Breast epithelium (tissue), 4 donors: ENCODE results near the gene BIRC5. TPM values are rescaled to one million over a fixed set of nuclear protein-coding genes. Genes with fewer than 3 reads are reported as not detected.

ENCODE experiments used
- DNase-seq, 2 donors: peaks; one replicate each; pipeline ENCODE4 v3.0.0-alpha.2; 2019; ENCODE audit warnings: low spot score in 2 of 2
- H3K27ac ChIP-seq, 2 donors: fragments of 200-600 bp; sonication (generic) in 1 of 2; one replicate each; pipeline ENCODE4 v1.5.1; 2016 to 2019; ENCODE audit warnings: mild to moderate bottlenecking in 1 of 2
- H3K27me3 ChIP-seq, 2 donors: fragments of 200-600 bp; sonication (generic) in 1 of 2; one replicate each; pipeline versions ENCODE4 v1.5.1 to v1.6.0; 2017 to 2019; ENCODE audit warnings: control low read depth in 1 of 2, mild to moderate bottlenecking in 1 of 2
- H3K36me3 ChIP-seq: fragments of 200-600 bp; one replicate; pipeline ENCODE4 v1.5.1; 2019
- H3K4me1 ChIP-seq, 2 donors: fragments of 200-600 bp; sonication (generic); one replicate each; pipeline ENCODE4 v1.5.1; 2016 to 2019; ENCODE audit warnings: control low read depth in 1 of 2
- H3K4me3 ChIP-seq, 3 donors: fragments of 200-600 bp; sonication (generic); 1 replicate in 2 of 3; 2 replicates in 1 of 3; pipeline ENCODE4 v1.5.1; 2016 to 2019; ENCODE audit warnings: mild to moderate bottlenecking in 3 of 3, moderate library complexity in 2 of 3
- H3K9me3 ChIP-seq, 2 donors: fragments of 200-600 bp; sonication (generic) in 1 of 2; one replicate each; pipeline ENCODE4 v1.5.1; 2016 to 2019; ENCODE audit warnings: control low read depth in 1 of 2
- POLR2A ChIP-seq: fragments of 450-650 bp; IDR thresholded peaks from one replicate; pipeline ENCODE4 v1.6.1; 2016; ENCODE audit warnings: antibody characterized with exemption, mild to moderate bottlenecking, moderate library complexity
- POLR2AphosphoS5 ChIP-seq, 3 donors: sonication (generic); formaldehyde crosslinking; IDR thresholded peaks; one replicate each; pipeline ENCODE4 v1.6.1; 2017; ENCODE audit warnings: antibody characterized with exemption in 3 of 3
- intact Hi-C: fragments of 100-400 bp; cut with DNase I; formaldehyde crosslinking; loops from one replicate; pipeline ENCODE4 v1.15.1; 2023; ENCODE audit warnings: low total_unique reads
- total RNA-seq, 3 donors: library from RNA; depleted of rRNA; stranded (reverse); fragments of >200 nt; gene quantifications; one replicate each; pipeline ENCODE4 v1.1.0, GENCODE V29; 2016
- TF ChIP-seq, protein P1 (sequence below), 3 donors: fragments of 450-650 bp; IDR thresholded peaks; one replicate each; pipeline ENCODE4 v1.5.1; 2016 to 2017; ENCODE audit warnings: antibody characterized with exemption in 3 of 3, mild to moderate bottlenecking in 3 of 3, moderate library complexity in 3 of 3

BIRC5 gene
- total RNA-seq, 3 donors from 2014 or later = 0.29 to 1.9 (median 0.33) TPM

DNA sequence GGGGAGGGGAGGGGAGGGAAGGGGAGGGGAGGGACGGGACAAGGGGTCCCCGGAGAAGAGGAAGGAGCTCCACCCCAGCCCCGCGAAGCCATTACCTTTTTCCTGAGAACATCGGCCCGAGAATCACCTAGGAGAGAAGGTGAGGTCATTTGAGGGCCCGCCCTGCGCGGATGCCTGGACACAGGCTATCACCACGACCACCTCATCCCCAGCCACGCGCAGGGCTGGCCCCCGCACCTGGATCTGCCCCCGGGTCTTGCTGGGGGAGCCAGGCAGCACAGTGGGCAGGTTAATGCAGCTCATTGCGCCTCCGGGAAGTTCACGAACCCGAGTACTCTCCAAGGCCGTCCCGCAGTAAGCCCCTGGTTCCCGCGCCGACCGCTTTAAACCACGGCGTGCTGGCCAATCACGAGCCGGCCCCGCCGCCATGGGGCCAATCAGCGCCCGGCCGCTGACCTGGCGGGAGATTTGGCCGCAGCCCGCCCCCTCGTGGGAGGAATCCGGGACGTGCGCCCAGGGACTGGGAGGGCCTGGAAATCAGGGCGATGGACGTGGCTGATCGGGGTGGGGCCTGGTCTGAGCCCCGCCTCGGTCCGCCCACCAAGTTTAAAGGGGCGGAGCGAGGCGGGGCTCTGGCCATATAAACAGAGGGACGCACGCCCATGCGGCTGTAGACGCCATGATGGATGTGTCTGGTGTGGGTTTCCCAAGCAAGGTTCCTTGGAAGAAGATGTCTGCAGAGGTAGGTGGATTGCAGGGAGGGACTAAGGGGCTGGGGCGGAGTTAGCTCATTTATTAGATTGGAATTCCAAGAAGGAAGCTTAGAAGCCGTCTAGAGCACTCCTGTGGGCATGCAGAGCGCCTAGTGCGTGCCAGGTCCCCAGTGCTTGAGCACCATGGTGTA lies 27.1 kb upstream of the BIRC5 start, which contains the start of the genes AFMID and TK1:
TSS of gene AFMID (plus strand) at position 671 of the 904 bp plus-strand sequence. CDS start at position 680, 9 bp downstream.
TSS of gene TK1 (minus strand) at position 361 of the 904 bp plus-strand sequence. CDS start at position 303, 58 bp downstream.
- Histone ChIP-seq H3K4me1 (peaks cover 3 to 10% of the 10 kb centered on the region in 2 donors), H3K9me3 (no peaks in the 10 kb centered on the region), H3K4me3 (peak within 1 kb of the TSS; percentile 46 to 71 (median 49)), H3K27ac (peak within 1 kb of the TSS; percentile 76 to 81), H3K27me3 (no peaks in the 10 kb centered on the region), H3K36me3 (no peaks in the 10 kb centered on the region)
- intact Hi-C loops = loop anchor here (5.0 kb wide), 1 partner anchor 1030 kb away; no protein-coding TSS in a partner anchor
- TF ChIP-seq POLR2AphosphoS5 (IDR thresholded peaks at IDR 0.05) (peak; percentile 49 to 74 (median 55)), POLR2A (peak; percentile 32)
- TF ChIP-seq, protein P1, sequence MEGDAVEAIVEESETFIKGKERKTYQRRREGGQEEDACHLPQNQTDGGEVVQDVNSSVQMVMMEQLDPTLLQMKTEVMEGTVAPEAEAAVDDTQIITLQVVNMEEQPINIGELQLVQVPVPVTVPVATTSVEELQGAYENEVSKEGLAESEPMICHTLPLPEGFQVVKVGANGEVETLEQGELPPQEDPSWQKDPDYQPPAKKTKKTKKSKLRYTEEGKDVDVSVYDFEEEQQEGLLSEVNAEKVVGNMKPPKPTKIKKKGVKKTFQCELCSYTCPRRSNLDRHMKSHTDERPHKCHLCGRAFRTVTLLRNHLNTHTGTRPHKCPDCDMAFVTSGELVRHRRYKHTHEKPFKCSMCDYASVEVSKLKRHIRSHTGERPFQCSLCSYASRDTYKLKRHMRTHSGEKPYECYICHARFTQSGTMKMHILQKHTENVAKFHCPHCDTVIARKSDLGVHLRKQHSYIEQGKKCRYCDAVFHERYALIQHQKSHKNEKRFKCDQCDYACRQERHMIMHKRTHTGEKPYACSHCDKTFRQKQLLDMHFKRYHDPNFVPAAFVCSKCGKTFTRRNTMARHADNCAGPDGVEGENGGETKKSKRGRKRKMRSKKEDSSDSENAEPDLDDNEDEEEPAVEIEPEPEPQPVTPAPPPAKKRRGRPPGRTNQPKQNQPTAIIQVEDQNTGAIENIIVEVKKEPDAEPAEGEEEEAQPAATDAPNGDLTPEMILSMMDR (IDR thresholded peaks at IDR 0.05) = peak; percentile 74 to 92 (median 83)
- peak; percentile 97 to 99 for DNase-seq

DNA sequence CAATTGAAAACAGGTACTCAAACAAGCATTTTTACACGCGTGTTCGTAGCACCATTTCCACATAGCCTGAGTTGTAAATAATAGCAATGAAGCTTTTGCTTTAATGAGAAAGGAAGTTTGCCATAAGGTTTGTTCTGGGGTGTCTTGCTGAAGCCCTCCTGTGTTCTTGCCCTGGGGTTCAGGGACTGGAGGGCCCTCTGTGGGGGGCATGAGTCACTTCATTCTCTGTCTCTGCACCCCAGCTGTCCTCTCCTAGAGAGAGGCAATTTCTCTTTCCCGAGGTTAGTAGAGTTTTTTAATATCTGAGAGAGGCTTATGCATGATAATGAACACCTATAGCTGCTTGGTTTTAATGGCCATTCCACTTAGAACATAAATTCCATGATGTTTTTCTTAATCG lies 17.3 kb upstream of the BIRC5 start:
- no peaks in the 10 kb centered on the region for H3K27me3 ChIP-seq
- peaks cover 0 to 7% of the 10 kb centered on the region in 2 donors for H3K4me1 ChIP-seq
- no peak for DNase-seq
- TF ChIP-seq POLR2AphosphoS5 (IDR thresholded peaks at IDR 0.05) = no peak
- TF ChIP-seq, protein P1 (IDR thresholded peaks at IDR 0.05) = no peak
- TF ChIP-seq POLR2A = no peak
- peak overlapping the region in 1 of 2 donors; percentile 86 for H3K27ac ChIP-seq
- no peak overlapping the region for H3K4me3 ChIP-seq
- intact Hi-C loops = no loop called here
- H3K9me3 ChIP-seq = no peaks in the 10 kb centered on the region
- no peaks in the 10 kb centered on the region for H3K36me3 ChIP-seq

DNA sequence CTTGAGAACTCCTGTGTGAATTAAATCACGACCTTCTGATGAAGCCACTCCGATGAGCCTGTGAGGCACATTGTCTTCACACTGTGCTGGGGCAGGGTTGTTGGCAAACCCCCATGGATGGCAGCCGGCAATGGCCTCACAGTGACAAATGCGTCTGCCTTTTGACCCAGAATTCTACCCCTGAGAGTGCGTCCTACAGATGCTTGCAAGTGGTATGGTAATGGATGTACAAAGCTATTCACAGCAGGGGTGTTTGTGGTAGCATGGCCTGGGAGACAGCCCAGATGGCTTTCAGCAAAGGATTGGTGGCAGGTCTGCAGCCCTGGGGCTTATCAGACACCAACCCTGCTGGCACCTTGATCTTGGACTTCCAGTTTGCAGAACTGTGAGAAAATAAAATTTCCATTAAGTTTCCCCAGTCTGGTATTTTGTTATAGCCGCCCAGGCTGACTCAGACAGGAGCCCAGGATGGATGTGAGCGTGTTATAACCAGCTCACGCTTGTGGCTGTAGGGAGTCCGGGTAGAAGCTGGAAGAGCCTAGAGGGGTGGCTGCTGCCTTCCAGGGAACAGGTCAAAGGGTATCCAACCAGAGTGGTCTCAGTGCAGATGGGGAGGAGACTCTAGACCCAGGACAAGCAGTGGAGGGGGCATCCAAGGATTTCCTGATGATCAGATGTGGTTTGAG lies 16.8 kb upstream of the BIRC5 start:
- H3K36me3 ChIP-seq = no peaks in the 10 kb centered on the region
- peaks cover 0 to 7% of the 10 kb centered on the region in 2 donors for H3K4me1 ChIP-seq
- no peak overlapping the region for H3K4me3 ChIP-seq
- TF ChIP-seq POLR2AphosphoS5 (IDR thresholded peaks at IDR 0.05) (no peak), POLR2A (no peak)
- TF ChIP-seq, protein P1 (IDR thresholded peaks at IDR 0.05) = no peak
- H3K27me3 ChIP-seq = no peaks in the 10 kb centered on the region
- H3K27ac ChIP-seq = peak overlapping the region; percentile 86
- intact Hi-C loops = no loop called here
- no peaks in the 10 kb centered on the region for H3K9me3 ChIP-seq
- DNase-seq = no peak

DNA sequence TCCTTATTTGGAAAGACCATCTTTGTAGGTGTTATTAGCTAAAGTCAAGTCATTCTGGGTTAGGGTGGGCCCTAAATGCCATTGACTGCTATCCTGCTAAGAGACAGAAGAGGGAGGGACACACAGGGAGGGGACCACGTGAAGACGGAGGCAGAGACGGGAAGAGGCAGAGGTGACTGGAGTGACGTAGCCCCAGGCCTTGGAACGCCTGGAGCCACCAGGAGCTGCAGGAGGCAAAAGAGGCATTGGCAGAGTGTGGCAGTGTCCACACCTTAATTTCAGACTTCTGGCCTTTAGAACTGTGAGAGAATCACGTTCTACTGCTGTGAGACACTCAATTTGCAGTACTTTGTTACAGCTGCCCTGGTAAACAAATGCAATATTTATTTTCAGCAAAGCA lies 13.6 kb upstream of the BIRC5 start:
- Histone ChIP-seq H3K27ac (peak overlapping the region; percentile 77 to 86), H3K4me3 (no peak overlapping the region), H3K27me3 (no peaks in the 10 kb centered on the region), H3K36me3 (no peaks in the 10 kb centered on the region), H3K9me3 (no peaks in the 10 kb centered on the region), H3K4me1 (peaks cover 0 to 7% of the 10 kb centered on the region in 2 donors)
- intact Hi-C loops = no loop called here
- TF ChIP-seq, protein P1 (IDR thresholded peaks at IDR 0.05) = no peak
- TF ChIP-seq POLR2AphosphoS5 (IDR thresholded peaks at IDR 0.05) = no peak
- no peak for DNase-seq
